ENCODE measurements around the gene PPIP5K1.
"Not testable (repeated sequence)": the region's sequence is repeated elsewhere in the genome, so short reads cannot be mapped to it uniquely, and the experiment has no call there.

GRCh38 chr15:43626937-43627336 is 36.9 kb upstream of the PPIP5K1 start:
- not testable (repeated sequence) for TF ChIP-seq POLR2A, CTCF, EP300 (IDR thresholded peaks at IDR 0.05)

Measured in tibial nerve (tissue), 4 donors.